Activated T-helper 1 cell treated with anti-CD3 and anti-CD28 coated beads, Interleukin-12 subunit alpha, Interleukin-12 subunit beta, Interleukin-2, Interleukin-4 antibody, amounts not matched to agents 30 ng/mL and 10 ng/mL and 1 ng/mL, durations not matched to agents 14 hours and 24 hours and 36 hours (primary cell): ENCODE results near the gene CDRT15. TPM values are rescaled to one million over a fixed set of nuclear protein-coding genes. Genes with fewer than 3 reads are reported as not detected.

ENCODE experiments used
- DNase-seq: peaks from one replicate; pipeline ENCODE4 v3.0.0; 2021; ENCODE audit warnings: low spot score
- H3K27ac Mint-ChIP-seq: one replicate; pipeline ENCODE4 v1.8.0; 2021; ENCODE audit warnings: mild to moderate bottlenecking, mixed read lengths
- H3K27me3 Mint-ChIP-seq: one replicate; pipeline ENCODE4 v1.8.0; 2022; ENCODE audit warnings: mild to moderate bottlenecking, moderate library complexity, mixed read lengths; ENCODE audit not compliant: insufficient read depth
- H3K36me3 Mint-ChIP-seq: one replicate; pipeline ENCODE4 v1.8.0; 2021; ENCODE audit warnings: low read depth, mixed read lengths
- H3K4me1 Mint-ChIP-seq: one replicate; pipeline ENCODE4 v1.8.0; 2021; ENCODE audit warnings: low read depth, mixed read lengths
- H3K4me3 Mint-ChIP-seq: one replicate; pipeline ENCODE4 v1.8.0; 2021; ENCODE audit warnings: mild to moderate bottlenecking, moderate library complexity, mixed read lengths
- H3K9me3 Mint-ChIP-seq: one replicate; pipeline ENCODE4 v1.8.0; 2021; ENCODE audit warnings: mixed read lengths
- intact Hi-C: fragments of 100-400 bp; cut with micrococcal nuclease; formaldehyde crosslinking; loops from one replicate; pipeline ENCODE4 v1.15.1; 2024
- total RNA-seq: library from RNA; stranded (reverse); gene quantifications from 2 replicates; pipeline ENCODE4 v1.2.3, GENCODE V29; 2022

Gene CDRT15
- total RNA-seq, 1 donor from 2014 or later: not detected

DNA sequence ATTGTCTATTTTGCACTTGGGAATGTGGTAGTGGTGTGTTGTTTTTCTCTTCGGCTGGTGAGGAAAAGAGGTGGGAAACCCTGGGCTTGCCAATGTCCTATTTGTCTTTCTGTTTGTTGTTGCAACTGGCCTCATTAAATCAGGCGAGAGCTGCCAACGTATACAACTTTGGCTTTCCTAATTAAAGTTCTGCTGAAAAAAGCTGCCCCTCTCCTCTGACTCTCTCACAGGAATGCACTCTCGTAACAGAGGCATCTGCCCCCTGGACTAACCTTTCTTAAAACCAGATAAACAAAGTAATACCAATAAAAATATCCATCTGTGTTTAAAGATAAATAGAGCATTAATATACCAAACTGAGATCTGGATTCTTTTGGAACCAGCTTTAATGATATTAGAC, 7.8 kb downstream of the CDRT15 start:
- peaks cover 4% of the 10 kb centered on the region for H3K4me1 Mint-ChIP-seq
- H3K36me3 Mint-ChIP-seq: peaks cover 21% of the 10 kb centered on the region
- intact Hi-C loops: no loop called here
- peaks cover 5% of the 10 kb centered on the region for H3K9me3 Mint-ChIP-seq
- DNase-seq: no peak
- no peak overlapping the region for H3K27ac Mint-ChIP-seq
- H3K27me3 Mint-ChIP-seq: no peaks in the 10 kb centered on the region
- H3K4me3 Mint-ChIP-seq: no peak overlapping the region

DNA sequence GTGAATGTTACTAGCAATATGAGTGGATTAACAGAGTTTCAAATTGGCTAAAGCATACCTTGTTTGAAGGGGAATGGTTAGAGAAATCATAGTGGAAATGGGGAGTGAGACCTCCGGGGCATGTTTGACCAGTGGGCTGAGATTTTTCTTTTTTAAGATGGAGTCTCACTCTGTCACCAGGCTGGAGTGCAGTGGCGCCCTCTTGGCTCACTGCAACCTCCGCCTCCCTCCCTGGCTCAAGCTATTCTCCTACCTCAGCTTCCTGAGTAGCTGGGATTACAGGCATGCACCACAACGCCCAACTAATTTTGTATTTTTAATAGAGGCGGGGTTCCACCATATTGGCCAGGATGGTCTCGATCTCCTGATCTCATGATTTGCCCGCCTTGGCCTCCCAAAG, 9.6 kb downstream of the CDRT15 start:
- Mint-ChIP-seq H3K27ac (no peak overlapping the region), H3K4me3 (no peak overlapping the region), H3K4me1 (peaks cover 4% of the 10 kb centered on the region), H3K36me3 (peaks cover 28% of the 10 kb centered on the region), H3K27me3 (no peaks in the 10 kb centered on the region), H3K9me3 (peaks cover 5% of the 10 kb centered on the region)
- no peak for DNase-seq
- intact Hi-C loops: no loop called here

GRCh38 chr17:14225254-14225980, 11.2 kb downstream of the CDRT15 start:
- H3K27me3 Mint-ChIP-seq: no peaks in the 10 kb centered on the region
- H3K36me3 Mint-ChIP-seq: peaks cover 26% of the 10 kb centered on the region
- peaks cover 4% of the 10 kb centered on the region for H3K4me1 Mint-ChIP-seq
- H3K4me3 Mint-ChIP-seq: no peak overlapping the region
- no peak for DNase-seq
- H3K27ac Mint-ChIP-seq: no peak overlapping the region
- peaks cover 5% of the 10 kb centered on the region for H3K9me3 Mint-ChIP-seq
- intact Hi-C loops: no loop called here

DNA sequence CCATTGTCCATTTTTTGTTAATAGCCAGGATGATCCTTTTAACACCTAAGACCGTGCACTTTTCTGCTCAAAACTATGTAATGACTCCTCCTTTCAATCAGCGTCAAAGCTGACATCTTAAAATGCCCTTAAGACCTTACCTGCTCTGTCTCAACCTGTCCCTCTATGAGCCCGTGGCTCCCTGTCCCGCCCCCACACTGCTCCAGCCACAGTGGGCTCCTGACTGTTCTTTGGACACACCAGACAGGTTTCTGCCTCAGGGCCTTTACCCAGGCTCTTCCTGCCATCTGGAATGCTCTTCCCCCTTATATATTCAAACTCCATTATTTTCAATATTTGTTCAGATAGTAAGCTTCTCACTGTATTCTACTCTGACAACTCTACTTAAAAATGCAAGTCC, 14.1 kb downstream of the CDRT15 start:
- DNase-seq: no peak
- no peak overlapping the region for H3K27ac Mint-ChIP-seq
- peaks cover 3% of the 10 kb centered on the region for H3K4me1 Mint-ChIP-seq
- intact Hi-C loops: no loop called here
- no peaks in the 10 kb centered on the region for H3K27me3 Mint-ChIP-seq
- H3K9me3 Mint-ChIP-seq: peaks cover 5% of the 10 kb centered on the region
- H3K36me3 Mint-ChIP-seq: peaks cover 22% of the 10 kb centered on the region
- H3K4me3 Mint-ChIP-seq: no peak overlapping the region

DNA sequence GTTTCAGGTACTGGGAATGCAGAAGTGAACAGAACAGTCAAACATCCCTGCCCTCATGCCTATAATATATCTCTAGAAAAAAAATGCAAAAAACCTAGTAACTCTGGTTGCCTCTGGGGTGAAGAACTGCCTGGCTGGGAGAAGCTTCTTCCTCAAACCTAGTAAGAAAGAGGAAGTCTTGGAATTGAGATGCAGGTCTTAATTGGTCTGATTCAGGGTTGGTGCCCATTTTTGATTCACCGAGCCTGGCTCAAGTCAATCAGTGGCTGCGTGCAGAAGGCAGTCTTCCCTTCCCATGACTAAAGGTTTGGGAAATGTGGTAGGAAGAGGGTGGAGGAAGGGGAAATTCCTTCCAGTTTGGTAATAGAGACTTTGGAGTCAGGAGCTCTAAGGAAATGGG, 22.4 kb downstream of the CDRT15 start:
- DNase-seq: no peak
- peaks cover 13% of the 10 kb centered on the region for H3K9me3 Mint-ChIP-seq
- H3K27ac Mint-ChIP-seq: no peak overlapping the region
- H3K36me3 Mint-ChIP-seq: peaks cover 47% of the 10 kb centered on the region
- H3K4me1 Mint-ChIP-seq: peaks cover 19% of the 10 kb centered on the region
- intact Hi-C loops: no loop called here
- no peaks in the 10 kb centered on the region for H3K27me3 Mint-ChIP-seq
- H3K4me3 Mint-ChIP-seq: no peak overlapping the region

GRCh38 chr17:14212401-14212800, 24.3 kb downstream of the CDRT15 start:
- no peak for DNase-seq
- Mint-ChIP-seq H3K9me3 (peaks cover 13% of the 10 kb centered on the region), H3K4me1 (peaks cover 34% of the 10 kb centered on the region), H3K36me3 (peaks cover 52% of the 10 kb centered on the region), H3K4me3 (no peak overlapping the region), H3K27ac (no peak overlapping the region), H3K27me3 (no peaks in the 10 kb centered on the region)
- intact Hi-C loops: no loop called here

- Mint-ChIP-seq H3K27ac (no peak overlapping the region), H3K4me1 (peaks cover 38% of the 10 kb centered on the region), H3K9me3 (peaks cover 13% of the 10 kb centered on the region), H3K4me3 (no peak overlapping the region), H3K36me3 (peaks cover 52% of the 10 kb centered on the region), H3K27me3 (no peaks in the 10 kb centered on the region)
- no peak for DNase-seq
- intact Hi-C loops: no loop called here
Measured at GRCh38 chr17:14211801-14212200, 24.9 kb downstream of the CDRT15 start.

DNA sequence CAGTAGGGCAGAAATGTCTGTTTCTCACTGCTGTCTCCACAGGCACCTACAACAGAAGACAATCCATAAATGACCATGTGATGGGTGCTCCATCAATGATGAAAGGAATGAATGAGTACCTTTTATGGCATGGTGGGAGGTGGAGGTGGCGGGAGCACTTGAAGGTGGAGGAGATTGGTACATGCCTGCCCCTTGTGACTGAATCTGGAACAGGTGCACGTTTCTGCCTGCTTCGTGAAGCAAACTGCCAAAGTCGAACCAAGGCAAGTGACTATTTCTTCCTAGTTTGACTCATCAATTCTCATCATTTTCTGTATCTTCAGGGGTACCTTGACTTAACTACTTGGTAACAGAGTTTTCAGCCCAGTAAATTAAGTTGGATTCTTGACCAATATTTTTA, 25.4 kb downstream of the CDRT15 start:
- Mint-ChIP-seq H3K36me3 (peaks cover 48% of the 10 kb centered on the region), H3K27me3 (no peaks in the 10 kb centered on the region), H3K4me1 (peaks cover 39% of the 10 kb centered on the region), H3K9me3 (peaks cover 13% of the 10 kb centered on the region), H3K27ac (no peak overlapping the region), H3K4me3 (no peak overlapping the region)
- no peak for DNase-seq
- intact Hi-C loops: no loop called here

GRCh38 chr17:14209215-14209614, 27.4 kb downstream of the CDRT15 start:
- no peaks in the 10 kb centered on the region for H3K27me3 Mint-ChIP-seq
- H3K9me3 Mint-ChIP-seq: peaks cover 13% of the 10 kb centered on the region
- no peak overlapping the region for H3K4me3 Mint-ChIP-seq
- intact Hi-C loops: no loop called here
- no peak for DNase-seq
- peaks cover 55% of the 10 kb centered on the region for H3K36me3 Mint-ChIP-seq
- no peak overlapping the region for H3K27ac Mint-ChIP-seq
- peaks cover 56% of the 10 kb centered on the region for H3K4me1 Mint-ChIP-seq

DNA sequence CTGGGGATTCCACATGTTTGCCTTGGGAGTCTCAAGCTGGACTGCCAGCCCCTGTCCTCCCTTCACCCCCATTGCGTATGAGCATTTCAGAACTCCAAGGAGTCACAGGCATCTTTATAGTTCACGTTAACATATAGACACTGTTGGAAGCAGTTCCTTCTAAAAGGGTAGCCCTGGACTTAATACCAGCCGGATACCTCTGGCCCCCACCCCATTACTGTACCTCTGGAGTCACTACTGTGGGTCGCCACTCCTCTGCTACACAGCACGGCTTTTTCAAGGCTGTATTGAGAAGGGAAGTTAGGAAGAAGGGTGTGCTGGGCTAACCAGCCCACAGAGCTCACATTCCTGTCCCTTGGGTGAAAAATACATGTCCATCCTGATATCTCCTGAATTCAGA, 28.9 kb downstream of the CDRT15 start:
- Mint-ChIP-seq H3K4me3 (no peak overlapping the region), H3K27ac (peak overlapping the region; percentile 75), H3K4me1 (peaks cover 70% of the 10 kb centered on the region), H3K9me3 (peaks cover 10% of the 10 kb centered on the region), H3K27me3 (no peaks in the 10 kb centered on the region), H3K36me3 (peaks cover 53% of the 10 kb centered on the region)
- DNase-seq: no peak
- intact Hi-C loops: no loop called here

DNA sequence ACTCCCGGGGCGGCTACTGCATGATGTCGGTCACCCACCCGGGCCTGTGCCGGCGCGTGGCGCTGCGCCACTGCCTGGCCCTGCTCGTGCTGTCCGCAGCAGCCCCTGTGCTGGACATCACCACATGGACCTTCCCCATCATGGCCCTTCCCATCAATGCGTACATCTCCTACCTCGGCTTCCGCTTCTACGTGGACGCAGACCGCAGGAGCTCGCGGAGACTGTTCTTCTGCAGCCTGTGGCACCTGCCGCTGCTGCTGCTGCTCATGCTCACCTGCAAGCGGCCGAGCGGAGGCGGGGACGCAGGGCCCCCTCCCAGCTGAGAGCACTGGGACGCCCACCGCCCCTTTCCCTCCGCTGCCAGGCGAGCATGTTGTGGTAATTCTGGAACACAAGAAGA, 29.8 kb downstream of the CDRT15 start:
- Mint-ChIP-seq H3K27me3 (no peaks in the 10 kb centered on the region), H3K4me1 (peaks cover 78% of the 10 kb centered on the region), H3K36me3 (peaks cover 49% of the 10 kb centered on the region), H3K4me3 (no peak overlapping the region), H3K9me3 (peaks cover 10% of the 10 kb centered on the region), H3K27ac (no peak overlapping the region)
- intact Hi-C loops: no loop called here
- no peak for DNase-seq

DNA sequence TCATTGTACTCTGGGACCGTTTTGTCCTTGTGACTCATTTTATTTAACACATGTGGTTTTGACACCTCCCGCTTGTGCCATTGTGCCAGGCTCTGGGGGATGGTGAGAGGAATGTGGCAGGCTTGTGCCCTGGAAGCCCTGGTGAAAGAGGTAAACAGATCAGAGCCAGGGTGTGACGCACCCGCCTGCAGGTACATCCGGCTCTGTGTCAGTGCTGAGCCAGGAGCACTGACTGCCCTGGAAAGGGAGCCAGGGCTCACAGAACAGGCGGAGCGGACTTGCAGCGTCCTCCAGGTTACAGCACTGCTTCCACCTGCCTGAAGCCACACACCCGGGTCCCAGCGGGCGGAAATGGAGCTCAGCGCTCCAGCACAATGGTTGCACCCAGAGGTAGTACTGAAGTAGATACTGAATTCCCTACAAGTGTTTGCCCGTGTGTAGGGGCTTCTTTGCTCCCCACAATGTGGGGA, 30.6 kb downstream of the CDRT15 start:
- H3K36me3 Mint-ChIP-seq: peaks cover 40% of the 10 kb centered on the region
- H3K27ac Mint-ChIP-seq: peak overlapping the region; percentile 85
- peak; percentile 31 for DNase-seq
- intact Hi-C loops: no loop called here
- no peaks in the 10 kb centered on the region for H3K27me3 Mint-ChIP-seq
- H3K4me1 Mint-ChIP-seq: peaks cover 78% of the 10 kb centered on the region
- peak overlapping the region; percentile 67 for H3K4me3 Mint-ChIP-seq
- H3K9me3 Mint-ChIP-seq: peaks cover 2% of the 10 kb centered on the region

DNA sequence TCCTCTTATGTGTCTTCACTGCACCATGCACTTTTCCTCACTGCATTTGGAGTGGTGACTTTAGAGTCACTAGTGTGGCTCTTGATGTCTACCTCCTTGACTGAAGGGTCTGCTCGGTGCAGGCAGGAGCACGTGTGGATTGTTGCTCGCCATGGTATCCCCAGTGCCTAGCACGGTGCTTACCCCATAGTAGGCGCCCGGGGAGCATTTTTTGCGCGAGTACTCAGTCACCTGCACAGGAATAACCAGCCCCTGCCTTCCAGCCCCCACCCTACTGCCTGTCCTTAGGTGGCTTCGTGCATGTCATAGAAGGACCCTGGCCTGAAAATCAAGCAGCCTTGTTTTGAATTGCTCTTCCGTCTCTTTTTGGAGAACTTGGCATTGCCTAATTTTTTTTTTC, 31.3 kb downstream of the CDRT15 start:
- H3K27ac Mint-ChIP-seq: peak overlapping the region; percentile 85
- H3K4me3 Mint-ChIP-seq: peak overlapping the region; percentile 67
- no peaks in the 10 kb centered on the region for H3K9me3 Mint-ChIP-seq
- H3K4me1 Mint-ChIP-seq: peaks cover 82% of the 10 kb centered on the region
- DNase-seq: no peak
- intact Hi-C loops: no loop called here
- peaks cover 35% of the 10 kb centered on the region for H3K36me3 Mint-ChIP-seq
- no peaks in the 10 kb centered on the region for H3K27me3 Mint-ChIP-seq

DNA sequence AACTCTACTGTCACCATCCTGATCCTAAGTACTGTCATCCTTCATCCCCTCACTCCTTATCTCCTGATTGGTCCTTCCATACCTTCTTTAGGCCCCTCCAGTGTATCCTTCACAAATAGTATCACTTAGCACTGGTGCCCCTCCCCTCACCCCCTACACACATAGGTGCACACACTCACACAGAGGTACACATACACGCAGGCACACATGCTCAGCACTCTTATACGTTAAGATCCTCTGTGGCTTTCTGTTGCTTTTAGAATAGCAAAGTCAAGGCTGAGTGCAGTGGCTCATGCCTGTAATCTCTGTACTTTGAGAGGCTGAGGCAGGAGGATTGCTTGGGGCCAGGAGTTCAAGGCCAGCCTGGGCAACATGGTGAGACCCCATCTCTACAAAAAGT, 32.1 kb downstream of the CDRT15 start:
- no peaks in the 10 kb centered on the region for H3K9me3 Mint-ChIP-seq
- no peaks in the 10 kb centered on the region for H3K27me3 Mint-ChIP-seq
- peaks cover 90% of the 10 kb centered on the region for H3K4me1 Mint-ChIP-seq
- peak overlapping the region; percentile 24 for H3K4me3 Mint-ChIP-seq
- peak overlapping the region; percentile 85 for H3K27ac Mint-ChIP-seq
- intact Hi-C loops: loop anchor here (5.0 kb wide), 2 partner anchors 67 to 223 kb away; no protein-coding TSS in a partner anchor
- no peak for DNase-seq
- peaks cover 32% of the 10 kb centered on the region for H3K36me3 Mint-ChIP-seq
